GM18870 (cell line): ENCODE measurements around the gene BIK.

ENCODE experiments used
- ATAC-seq: cut with Tn5 transposase; IDR thresholded peaks from one replicate; pipeline ENCODE4 v1.9.1; 2021; ENCODE audit warnings: moderate library complexity; ENCODE audit not compliant: unreplicated experiment

BIK gene

DNA sequence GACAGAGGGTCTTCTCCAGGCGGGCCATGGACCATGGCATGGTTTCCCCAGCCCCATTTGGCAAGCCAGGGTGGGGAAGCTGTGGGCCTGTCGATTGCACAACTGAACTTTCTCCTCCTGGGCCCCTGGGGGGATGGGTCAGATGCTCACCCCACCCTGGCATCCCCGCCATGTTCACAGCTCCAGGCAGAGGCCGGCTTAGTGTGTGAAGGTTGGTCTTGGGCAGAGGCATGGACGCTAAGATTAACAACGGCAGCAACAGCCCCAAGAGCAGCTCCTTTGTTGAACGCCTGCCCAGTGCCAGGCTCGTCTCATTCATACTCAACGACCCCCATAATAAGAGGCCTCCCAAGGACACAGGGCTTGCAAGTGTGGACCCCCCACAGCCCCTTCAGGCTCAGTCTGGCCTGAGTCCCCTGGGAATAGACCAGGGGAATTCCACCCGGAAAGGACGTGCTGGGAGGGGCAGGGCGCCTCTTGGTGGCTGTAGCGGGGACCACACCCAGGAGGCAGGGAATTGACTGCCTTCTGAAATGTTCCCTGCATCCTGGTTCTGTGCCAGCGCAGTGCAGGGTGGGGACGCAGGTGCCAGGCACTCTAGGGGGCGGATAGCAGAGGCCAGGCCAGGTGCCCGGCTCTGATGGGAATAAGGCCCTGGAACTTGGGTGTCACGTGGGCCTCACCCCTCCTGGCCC lies 49.1 kb downstream of the BIK start:
- ATAC-seq = no peak

DNA sequence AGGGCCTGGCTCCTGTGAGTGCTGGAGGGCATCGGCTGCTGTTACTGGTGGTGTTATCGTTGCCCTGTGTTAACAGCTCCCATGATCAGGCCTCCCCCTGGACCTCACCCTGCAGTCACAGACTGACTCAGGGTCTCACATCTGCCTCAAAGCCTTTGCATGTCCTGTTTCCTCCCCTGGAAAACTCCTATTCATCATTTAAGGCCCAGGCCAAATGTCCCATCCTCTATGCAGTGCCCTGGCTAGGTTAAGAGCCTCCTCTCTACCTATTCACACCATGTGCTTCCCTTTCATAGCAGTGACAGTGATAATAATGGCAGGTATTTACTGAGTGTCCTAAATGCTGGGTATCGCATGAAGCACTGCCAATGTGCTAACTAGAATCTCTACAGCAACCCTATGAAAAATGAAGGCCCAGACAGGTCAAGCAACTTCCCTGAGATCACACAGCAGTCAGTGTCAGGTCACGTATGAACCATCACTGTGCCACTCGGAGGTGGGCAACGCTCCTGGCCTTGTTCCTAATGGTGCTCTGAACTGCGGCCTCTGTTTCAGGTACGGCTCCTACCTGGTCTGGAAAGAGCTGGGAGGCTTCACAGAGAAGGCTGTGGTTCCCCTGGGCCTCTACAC lies 50.1 kb downstream of the BIK start:
- ATAC-seq = no peak

DNA sequence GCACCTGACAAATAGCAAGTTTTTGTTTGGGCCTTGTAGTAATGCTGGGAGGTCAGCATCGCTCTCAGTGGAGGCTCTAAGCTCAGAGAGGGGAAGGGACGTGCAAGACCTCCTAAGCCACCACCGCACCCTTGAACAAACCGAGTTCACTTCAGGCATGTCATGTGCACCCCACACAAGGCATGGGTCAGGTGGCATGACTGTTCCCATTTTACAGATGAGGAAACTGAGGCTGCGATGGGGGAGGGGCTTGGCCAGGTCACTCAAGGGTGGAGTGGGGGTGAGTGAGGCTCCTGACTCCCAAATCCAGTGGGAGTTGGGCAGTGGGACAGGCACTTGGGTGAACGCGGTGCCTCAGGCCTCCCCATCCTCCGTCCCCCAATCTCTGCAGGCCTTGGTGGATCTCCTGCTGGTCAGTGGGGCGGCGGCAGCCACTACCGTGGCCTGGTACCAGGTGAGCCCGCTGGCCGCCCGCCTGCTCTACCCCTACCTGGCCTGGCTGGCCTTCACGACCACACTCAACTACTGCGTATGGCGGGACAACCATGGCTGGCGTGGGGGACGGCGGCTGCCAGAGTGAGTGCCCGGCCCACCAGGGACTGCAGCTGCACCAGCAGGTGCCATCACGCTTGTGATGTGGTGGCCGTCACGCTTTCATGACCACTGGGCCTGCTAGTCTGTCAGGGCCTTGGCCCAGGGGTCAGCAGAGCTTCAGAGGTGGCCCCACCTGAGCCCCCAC lies 52.0 kb downstream of the BIK start:
- ATAC-seq = no peak

DNA sequence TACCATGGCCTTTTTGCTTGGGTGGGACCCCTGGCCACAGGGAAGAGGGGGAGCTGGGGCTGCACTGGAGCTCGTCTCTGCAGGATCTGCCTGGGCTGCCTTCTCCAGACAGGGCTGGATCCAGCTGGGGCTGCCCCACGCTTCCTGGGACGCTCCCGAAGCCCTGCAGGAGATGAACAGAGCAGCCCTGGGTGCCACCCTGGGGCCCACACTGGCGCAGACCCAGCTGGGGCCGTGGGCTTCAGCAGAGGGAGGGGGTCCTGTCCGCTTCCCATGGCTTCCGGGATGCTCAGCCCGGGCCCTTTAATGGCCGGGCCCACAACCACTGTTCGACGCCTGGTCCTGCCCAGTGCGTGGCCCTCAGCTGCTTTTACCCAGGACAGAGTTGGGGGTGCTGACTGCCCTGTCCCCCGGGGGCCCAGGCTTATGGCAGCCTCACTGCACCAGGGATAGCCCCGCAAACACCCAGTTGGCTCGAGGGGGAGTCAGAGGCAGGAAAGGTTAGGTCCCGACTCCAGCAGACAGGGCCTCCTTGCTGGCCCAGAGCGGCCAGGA lies 52.8 kb downstream of the BIK start:
- ATAC-seq = no peak

DNA sequence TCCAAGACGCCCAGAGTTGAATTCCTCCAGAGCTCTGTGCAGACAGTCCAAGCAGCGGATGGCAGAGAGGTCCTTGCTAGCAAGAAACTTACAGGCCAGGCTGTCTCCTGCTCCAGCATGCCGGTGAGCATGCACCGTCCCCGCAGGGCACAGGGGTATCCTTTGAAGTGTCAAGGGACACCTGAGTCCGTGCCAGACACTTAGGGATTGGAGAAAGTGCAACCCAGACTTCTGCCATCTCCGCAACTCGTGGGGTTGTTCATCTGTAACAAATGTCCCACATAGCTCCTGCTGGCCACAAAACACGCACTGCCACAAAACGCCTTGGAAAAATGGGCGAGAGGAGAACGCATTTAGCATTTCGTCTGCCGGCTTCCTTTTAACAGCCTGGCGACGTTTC lies 54.1 kb downstream of the BIK start:
- no peak for ATAC-seq

DNA sequence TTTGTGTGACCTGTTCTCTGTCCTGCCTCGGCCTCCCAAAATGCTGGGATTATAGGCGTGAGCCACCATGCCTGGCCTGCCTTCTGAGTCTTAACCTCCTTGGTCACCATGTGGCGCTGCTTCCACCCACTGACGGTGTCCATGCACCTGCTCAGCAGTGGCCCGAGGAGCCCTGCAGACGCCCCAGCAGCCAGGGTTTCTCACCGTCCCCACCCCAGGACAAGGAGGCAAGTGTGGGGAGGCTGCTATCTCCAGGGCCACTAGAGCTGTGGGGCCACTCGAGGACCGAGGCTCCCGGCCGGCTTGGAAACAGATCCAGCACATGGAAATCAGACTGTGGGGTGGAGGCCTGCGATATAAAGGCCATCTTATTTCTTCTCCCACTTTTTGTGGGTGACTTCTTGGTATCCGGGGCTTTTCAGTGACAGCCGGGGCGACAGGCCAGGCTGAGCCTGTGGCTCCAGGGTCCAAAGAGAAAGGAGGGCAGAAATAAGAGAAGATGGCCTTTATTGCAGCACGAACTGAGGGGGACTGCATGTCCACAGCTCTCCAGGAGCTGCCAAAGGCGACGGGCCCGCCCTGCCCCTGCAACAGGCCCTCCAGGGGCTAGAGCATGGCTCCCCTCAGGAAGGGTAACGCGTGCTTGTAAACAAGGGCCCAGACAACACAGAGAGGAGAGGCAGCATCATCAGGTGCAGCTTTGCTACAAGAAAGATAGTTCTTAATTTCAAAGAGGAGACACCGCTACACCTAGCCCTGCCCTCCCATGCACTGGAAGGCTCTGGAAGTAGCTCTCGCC lies 55.8 kb downstream of the BIK start:
- no peak for ATAC-seq

DNA sequence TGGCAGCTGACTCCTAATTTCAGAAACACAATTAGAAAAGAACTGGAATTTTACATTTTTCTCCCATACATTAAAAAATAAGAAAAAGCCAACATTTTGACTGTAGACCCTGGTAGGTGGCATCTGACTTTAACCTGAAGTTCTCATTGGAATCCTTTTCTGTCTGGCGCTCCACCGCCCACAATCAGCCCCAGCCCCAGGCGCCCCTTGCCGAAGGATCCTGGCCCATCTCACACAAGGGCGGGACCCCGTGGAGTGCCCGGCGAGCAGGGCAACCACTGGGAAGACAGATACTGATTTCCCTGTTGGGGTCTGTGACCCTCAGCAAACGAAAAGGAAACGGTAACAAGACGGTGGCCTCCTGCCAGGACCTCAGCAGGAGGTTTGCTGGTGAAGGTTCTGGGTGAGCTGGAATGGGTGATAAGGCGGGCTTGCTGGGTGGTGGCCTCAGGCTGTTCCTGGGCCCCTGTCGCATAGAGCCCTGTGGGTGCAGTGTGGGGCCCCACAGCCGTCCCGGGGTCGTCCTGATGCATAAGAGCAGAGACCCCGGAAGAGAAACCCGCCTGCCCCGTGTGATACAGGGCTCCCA lies 56.5 kb downstream of the BIK start:
- no peak for ATAC-seq

DNA sequence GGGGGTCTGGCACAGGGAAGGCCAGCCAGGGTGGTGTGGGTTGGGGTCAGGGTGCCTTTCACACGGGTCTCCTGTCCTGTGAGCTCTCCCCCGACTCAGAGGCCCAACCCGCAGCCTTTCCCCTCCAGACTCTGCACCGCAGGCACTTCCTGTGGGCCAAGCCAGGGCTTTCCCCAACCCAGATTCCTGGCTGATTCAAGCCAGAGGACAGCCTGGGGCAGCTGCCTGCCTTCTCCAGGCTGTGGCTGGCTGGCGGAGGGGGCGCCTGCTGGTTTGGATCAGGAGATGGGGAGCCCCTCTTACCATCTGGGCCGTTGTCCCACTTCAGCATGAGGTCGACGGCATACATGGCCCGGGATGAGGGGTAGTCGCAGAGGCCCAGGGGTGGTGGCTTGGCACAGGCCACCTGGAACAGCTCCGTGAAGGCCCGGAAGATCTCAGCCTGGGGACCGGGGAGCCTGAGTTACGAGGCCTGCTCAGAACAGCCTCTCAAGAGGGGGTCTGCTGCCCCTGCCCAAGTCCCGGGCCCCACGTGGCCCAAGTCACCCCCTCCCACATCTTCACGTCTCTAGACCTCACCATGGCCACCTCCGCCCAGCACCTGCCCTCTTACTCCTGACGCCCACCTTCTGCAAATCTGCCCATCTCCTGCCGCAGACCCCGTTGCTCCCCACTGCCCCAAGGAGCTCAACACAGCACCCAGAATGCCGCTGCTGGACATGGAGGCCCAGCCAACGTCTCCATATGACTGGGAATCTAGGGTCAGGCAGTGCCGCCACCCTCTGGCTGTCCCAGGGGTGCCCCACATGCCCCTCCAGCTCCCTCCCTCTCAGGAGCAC lies 58.1 kb downstream of the BIK start:
- ATAC-seq = no peak

DNA sequence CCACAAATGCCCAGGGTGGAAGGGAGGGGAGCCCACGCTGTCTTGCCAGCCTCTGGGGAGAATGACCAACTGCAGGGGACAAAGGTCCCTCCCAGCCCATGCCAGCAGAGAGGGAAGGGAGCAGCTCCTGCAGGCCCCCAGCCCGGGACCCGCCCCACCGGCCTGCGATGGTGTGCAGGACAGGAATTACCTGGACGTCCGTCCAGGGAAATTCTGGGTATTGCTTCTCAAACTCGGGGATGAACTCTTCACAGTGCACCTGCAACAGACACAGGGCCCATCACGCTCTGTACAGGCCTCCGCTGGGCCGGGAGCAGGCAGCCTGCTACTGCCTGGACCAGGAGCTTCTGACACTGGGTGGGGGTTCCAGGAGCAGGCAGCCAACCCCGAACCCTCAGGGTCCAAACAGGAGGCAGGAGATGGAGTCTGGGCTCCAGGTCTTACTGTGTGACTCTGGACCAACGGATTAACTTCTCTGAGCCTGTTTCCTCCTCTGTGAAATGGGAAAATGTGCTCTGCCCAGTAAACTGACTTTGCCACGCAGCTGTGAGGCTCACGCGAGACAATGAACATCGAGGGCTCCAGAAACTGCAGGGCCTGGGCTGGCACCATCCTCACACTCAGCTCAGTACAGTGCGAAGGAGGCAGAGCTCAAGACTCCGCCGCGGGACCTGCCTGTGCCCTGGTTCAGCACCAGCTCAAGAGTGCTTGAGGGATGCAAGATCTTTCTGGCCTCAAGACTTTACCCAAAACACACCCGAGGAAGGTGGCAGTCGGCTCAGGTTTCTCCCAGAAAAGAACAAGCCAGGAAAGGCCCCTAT lies 59.0 kb downstream of the BIK start:
- no peak for ATAC-seq

DNA sequence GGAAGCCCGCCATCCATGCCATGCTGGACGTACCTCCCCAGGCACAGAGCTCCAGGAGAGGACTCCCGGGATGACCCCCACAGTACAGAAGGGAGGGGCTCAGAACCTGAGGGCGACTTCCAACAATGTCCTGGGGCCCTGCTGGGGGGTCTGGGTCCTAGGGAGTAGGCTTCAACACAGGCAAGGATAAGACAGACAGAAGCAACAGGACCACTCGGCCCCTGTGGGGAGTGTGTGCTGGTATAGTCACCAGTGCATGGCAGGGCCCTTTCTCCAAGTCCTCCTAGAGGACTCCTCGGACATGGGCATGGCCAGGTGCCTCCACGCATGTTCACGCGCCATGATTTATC lies 59.6 kb downstream of the BIK start:
- no peak for ATAC-seq

DNA sequence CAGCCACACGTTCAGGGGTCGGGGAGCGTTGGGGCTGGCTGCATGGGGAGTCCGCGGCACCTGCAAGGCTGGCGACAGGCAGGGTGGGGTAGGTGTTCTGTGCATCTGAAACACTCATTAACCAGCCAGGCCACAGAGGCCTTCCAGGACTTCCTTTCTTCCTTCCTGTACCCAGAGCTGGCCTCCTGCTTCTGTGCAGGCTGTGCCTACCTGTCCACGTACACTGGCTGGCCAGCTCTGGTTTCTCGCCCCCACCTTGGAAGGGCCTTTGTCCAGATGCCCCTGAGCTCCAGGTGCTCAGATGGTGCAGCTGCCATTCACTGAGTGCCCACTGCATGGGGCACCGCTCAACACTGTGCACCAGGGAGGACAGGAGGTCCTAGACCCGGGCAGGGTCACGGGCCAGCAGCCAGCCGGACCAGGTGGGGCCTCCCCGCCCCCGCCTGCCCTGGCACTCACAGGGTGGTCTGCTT lies 60.5 kb downstream of the BIK start:
- ATAC-seq = no peak

DNA sequence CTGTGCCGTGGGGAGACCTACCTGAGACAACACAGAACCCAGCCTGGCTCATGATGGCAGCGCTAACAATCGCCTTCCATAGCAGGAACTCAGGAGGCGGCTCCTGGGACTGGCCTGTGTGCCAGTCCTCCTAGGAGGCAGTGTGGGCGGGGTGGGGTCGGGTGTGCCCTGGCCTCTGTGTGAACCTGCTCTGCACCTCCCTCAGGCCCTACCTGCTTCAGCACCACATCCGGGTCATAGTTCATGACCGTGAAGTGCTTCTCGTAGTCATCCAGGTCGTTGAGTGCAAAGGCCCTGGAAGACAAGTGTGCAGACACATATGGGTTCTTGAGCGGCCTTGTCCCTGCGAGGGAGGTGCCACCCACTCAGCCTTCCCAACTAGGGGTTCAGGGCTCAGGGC lies 61.1 kb downstream of the BIK start:
- no peak for ATAC-seq

DNA sequence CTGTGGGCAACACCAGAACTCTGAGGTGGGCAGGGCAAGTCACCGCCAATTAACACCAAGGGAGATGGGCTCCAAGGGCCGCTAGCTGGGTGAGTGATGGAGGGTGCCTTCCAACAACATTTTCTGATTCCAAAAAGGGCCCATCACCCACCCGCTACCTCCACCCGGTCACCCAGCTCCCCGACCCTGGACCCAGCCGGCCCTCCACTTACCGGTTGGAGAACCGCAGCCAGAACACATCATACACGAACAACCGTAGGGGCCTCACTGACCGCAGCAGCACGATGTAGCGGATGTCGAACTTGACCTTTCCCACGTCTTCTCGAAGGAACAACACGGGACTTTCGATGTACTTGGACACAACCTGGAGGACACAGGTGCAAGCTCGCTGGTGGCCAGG lies 61.6 kb downstream of the BIK start:
- no peak for ATAC-seq

DNA sequence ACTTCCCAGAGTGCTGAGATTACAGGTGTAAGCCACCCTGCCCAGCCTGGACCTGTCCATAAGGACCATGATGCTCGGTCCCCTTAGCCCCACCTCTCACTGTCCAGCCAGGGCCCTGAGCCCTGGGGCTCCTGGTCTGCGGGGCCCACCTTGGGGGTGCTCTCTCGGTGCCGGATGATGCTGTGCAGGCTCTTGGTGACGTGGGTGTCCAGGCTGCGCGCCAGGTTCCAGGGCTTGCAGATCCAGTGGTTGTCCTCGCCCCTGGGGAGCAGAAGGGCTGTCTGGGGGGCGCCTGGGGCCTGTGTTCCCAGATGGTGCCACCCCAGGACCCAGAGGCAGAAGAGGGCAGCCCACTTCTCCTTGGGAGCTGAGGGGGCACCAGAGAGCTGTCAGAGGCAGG lies 63.0 kb downstream of the BIK start:
- ATAC-seq = no peak

DNA sequence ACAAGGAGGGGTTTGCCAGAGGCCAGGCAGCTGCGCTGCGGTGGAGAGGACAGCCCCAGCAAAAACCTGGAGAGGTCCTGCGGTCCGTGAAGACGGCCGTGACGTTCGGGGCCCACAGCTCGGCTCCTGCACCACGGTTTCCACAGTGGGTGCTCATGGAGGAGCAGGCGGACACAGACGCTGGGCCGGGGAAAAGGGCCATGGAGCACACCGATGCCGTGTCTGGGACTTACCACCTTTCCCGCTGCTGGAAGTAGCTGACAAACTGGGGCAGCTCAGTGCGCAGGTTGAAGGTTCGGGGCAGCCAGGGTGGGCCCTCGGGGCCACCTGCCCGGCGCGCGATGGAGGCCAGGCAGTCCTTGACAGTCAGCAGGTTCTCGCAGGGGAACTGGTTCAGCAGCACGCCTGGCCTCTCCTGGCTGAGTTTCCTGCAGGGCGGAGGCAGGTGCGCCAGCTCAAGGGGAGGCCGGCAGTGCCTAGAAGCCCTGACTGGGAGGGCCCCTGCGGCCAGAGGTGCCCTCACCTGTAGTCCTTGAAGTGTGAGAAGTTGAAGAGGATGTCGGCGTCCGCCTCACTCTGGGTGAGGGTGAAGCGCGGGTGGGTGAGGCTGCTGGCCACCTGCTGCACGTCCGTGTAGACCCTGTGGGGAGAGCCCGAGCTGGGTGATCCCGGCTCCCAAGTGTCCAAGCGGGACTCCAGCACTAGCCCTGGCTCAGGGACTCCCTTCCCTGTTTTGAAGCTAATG lies 63.6 kb downstream of the BIK start:
- ATAC-seq = no peak

DNA sequence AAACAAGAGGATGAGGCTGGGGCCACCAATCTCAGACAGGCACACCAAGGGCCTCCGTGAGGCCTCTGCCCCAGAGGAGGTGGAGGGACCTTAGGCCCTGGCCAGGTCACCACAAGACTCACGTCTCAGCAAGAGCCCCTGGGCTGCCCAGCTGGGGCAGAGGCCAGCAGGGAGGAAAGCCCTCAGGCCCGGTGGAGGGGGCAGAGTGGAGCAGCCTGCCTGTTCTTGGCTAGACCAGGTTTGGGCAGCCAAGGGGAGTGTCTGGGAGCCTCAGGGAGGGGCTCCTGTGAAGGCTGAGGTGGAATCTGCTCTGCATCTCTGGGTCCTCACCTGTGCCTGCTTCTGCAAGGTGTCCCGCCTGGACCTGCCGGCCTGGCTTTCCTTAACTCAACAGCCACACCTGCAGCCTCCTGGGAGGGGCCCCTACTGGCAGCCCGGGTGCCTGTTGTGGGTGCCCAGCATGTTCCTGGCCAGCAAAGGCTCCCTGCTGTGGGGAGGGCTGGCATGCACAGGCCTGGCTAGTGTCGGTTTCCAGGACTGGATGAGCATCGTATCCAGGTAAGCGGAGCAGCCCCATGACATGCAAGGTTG lies 64.5 kb downstream of the BIK start:
- ATAC-seq = no peak

DNA sequence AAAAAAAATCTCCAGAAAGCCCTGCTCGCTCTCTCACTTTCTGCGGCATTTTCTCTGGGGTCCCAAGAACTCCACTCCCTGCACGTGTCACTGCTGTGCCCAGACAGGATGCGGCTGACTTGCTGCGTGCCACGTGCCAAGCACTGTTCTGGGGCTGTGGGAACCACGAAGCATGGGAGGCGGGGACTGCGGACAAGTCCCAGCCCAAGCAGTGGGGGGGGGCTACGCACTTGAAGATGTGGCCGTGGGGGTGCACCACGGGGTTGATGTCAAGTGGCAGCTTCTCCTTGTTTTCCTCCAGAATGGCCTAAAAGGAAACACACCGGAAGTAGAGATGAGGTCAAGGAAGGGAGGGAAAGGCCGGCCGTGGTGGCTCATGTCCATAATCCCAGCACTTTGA lies 65.5 kb downstream of the BIK start:
- ATAC-seq = no peak

DNA sequence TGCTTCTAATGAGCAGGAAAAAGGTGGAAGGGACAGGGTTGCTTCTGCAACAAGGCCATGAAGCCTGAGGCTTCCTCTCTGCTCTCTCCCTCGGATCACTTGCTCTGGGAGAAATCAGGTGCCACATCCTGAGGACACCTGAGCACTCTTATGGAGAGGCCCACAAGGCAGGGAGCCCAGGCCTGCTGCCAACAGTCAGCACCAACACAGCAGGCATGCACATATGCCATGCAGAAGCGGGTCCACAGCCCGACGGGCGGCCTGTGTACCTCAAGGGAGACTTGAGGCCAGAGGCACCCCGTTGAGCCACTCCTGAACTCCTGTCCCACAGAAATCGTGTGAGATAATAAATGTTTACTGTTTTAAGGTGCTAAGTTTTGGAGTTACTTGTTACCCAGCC lies 66.9 kb downstream of the BIK start:
- no peak for ATAC-seq
